NB4 (cell line): ENCODE results near the gene UBALD1.

Experiments
- MYC ChIP-seq: IDR thresholded peaks from 2 replicates; pipeline ENCODE4 v1.6.1; 2011; ENCODE audit warnings: low read depth, low read length
- POLR2A ChIP-seq: IDR thresholded peaks from 2 replicates; pipeline ENCODE4 v1.6.1; 2011; ENCODE audit warnings: mild to moderate bottlenecking; ENCODE audit not compliant: insufficient read length; ENCODE audit errors: extremely low read depth
- TF ChIP-seq, protein P1 (sequence below): IDR thresholded peaks from one replicate; pipeline ENCODE4 v1.5.1; 2012; ENCODE audit warnings: low read depth, low read length

DNA sequence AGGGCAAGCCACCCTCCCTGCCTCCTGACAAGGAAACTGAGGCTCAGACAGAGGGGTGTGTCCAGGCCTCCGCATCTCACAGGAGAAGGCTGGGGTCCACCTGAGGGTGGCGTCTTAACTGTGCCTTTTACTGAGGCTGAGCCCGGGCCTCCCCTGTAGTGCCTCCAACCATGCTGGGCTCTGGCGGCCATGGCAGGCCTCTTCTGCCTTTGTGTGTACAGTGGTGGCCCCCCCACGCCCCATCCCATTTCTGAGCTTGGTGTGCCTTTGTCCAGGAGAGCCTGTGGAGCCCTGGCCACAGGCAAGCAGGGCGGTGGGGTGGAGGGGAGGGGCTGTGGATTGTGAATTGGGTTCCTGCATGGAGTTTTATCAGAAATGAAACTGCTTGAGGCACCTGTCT is 41.1 kb upstream of the UBALD1 start:
- TF ChIP-seq, protein P1, sequence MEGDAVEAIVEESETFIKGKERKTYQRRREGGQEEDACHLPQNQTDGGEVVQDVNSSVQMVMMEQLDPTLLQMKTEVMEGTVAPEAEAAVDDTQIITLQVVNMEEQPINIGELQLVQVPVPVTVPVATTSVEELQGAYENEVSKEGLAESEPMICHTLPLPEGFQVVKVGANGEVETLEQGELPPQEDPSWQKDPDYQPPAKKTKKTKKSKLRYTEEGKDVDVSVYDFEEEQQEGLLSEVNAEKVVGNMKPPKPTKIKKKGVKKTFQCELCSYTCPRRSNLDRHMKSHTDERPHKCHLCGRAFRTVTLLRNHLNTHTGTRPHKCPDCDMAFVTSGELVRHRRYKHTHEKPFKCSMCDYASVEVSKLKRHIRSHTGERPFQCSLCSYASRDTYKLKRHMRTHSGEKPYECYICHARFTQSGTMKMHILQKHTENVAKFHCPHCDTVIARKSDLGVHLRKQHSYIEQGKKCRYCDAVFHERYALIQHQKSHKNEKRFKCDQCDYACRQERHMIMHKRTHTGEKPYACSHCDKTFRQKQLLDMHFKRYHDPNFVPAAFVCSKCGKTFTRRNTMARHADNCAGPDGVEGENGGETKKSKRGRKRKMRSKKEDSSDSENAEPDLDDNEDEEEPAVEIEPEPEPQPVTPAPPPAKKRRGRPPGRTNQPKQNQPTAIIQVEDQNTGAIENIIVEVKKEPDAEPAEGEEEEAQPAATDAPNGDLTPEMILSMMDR, result no peak
- TF ChIP-seq POLR2A, result no peak
- no peak for TF ChIP-seq MYC
